Right ventricle myocardium superior (tissue), 1 donor: ENCODE data around the gene WDHD1. TPM values are rescaled to one million over a fixed set of nuclear protein-coding genes. Genes with fewer than 3 reads are reported as not detected.

Experiments used
- ATAC-seq: fragments of 200-7000 bp; cut with Tn5 transposase; one replicate; pipeline ENCODE4 v1.9.1; 2020; ENCODE audit warnings: mild to moderate bottlenecking; ENCODE audit not compliant: poor library complexity
- DNase-seq: peaks from one replicate; pipeline ENCODE4 v3.0.0-alpha.2; 2020
- intact Hi-C: fragments of 100-400 bp; cut with DNase I; formaldehyde crosslinking; loops from one replicate; pipeline ENCODE4 v1.11.2; 2022
- total RNA-seq: library from RNA; stranded (reverse); fragmentation: NEBNext Ultra II Directional; extraction: Animal tissue kit (Norgen Biotek cat#: 25700); gene quantifications from one replicate; pipeline ENCODE4 v1.2.1, GENCODE V29; 2021
- donor health status: DM: no; HTN: yes; CAD: no; lungs with severe emphysema.

WDHD1 gene
- total RNA-seq, 1 donor from 2014 or later, result 1.5 TPM

GRCh38 chr14:54893151-54893760, 133.6 kb downstream of the WDHD1 start:
- intact Hi-C loops, result no loop called here
- ATAC-seq, result peak; percentile 58
- DNase-seq, result no peak

DNA sequence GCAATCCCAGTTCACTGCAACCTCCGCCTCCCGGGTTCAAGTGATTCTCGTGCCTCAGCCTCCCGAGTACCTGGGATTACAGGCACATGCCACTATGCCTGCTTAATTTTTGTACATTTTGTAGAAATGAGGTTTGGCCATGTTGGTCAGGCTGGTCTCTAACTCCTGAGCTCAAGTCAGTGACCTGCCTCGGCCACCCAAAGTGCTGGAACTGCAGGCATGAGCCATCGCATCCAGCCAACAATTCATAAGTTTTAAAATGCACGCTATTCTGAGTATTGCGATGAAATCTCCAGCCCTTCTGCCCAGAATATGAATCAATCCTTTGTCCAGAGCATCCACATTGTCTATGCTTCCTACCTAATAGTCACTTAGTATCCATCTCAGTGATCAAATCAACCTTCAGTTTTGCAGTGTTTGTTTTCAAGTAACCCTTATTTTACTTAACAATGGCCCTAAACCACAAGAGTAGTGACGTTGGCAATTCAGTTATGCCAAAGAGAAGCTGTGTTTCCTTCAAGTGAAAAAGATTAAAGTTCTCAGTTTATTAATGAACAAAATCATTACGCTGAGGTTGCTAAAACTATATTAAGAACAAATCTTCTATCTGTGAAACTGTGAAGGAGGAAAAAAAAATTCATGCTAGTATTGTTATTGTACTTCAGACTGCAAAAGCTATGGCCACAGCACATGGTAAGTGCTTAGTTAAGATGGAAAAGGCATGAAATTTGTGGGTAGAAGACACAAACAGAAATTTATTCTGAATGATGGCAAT, 135.2 kb downstream of the WDHD1 start:
- intact Hi-C loops, result no loop called here

DNA sequence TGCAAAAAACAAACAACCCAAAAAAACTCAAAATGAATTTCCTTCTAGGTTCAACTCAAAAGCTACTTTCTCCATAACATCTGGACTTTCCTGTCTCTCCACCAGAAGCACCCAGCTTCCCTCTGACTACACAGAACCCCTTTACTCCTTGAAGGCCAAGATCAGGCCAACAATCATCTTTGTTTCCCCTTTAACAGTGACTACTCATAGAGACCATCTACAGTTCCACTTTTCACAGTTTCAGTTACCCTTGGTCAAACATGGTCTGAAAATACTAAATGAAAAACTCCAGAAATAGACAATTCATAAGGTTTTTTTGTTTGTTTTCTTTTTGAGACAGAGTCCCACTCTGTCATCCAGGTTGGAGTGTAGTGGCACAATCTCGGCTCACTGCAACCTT, 136.1 kb downstream of the WDHD1 start:
- no peak for DNase-seq
- ATAC-seq, result no peak
- intact Hi-C loops, result no loop called here

More for the DNA sequence above, 135.2 kb downstream of the WDHD1 start:
- no peak for ATAC-seq
- no peak for DNase-seq

- no peak for ATAC-seq
- intact Hi-C loops, result no loop called here
- DNase-seq, result no peak
Measured at GRCh38 chr14:54889919-54890318, 137.0 kb downstream of the WDHD1 start.

Other genes starting within 250 kb of the WDHD1 start
- 1.9 TPM for gene GCH1, start 124.3 kb downstream of the WDHD1 start, total RNA-seq
- gene SOCS4, start 137 bp upstream of the WDHD1 start, total RNA-seq, result 15.2 TPM
- 49.5 TPM for gene MAPK1IP1L, start 24.5 kb upstream of the WDHD1 start, total RNA-seq
- gene LGALS3, start 102.2 kb upstream of the WDHD1 start, total RNA-seq, result 246 TPM
- gene DLGAP5, start 164.5 kb upstream of the WDHD1 start, total RNA-seq, result 0.27 TPM
- gene FBXO34, start 244.3 kb upstream of the WDHD1 start, total RNA-seq, result 24.6 TPM